Mesothelial cell of epicardium (in vitro differentiated cells): ENCODE results near the gene MAP3K15. TPM values are rescaled to one million over a fixed set of nuclear protein-coding genes. Genes with fewer than 3 reads are reported as not detected.
"Not testable (repeated sequence)": the region's sequence is repeated elsewhere in the genome, so short reads cannot be mapped to it uniquely, and the experiment has no call there.

ENCODE experiments used
- DNase-seq, 2 experiments: peaks; one replicate each; pipeline ENCODE4 v3.0.0; 2021; ENCODE audit warnings: low spot score in 2 of 2; ENCODE audit not compliant: unreplicated experiment in 2 of 2
- H3K27ac Mint-ChIP-seq: 2 replicates; pipeline ENCODE4 v1.8.0; 2021; ENCODE audit warnings: mixed read lengths
- H3K27me3 Mint-ChIP-seq: 2 replicates; pipeline ENCODE4 v1.8.0; 2021; ENCODE audit warnings: low read depth, mixed read lengths
- H3K36me3 Mint-ChIP-seq: 2 replicates; pipeline ENCODE4 v1.8.0; 2021; ENCODE audit warnings: mixed read lengths
- H3K4me1 Mint-ChIP-seq: 2 replicates; pipeline ENCODE4 v1.8.0; 2021; ENCODE audit warnings: mixed read lengths
- H3K4me3 Mint-ChIP-seq: 2 replicates; pipeline ENCODE4 v1.8.0; 2021; ENCODE audit warnings: mild to moderate bottlenecking, moderate library complexity, mixed read lengths
- H3K9me3 Mint-ChIP-seq: 2 replicates; pipeline ENCODE4 v1.8.0; 2021; ENCODE audit warnings: mixed read lengths
- total RNA-seq: library from RNA; stranded (reverse); gene quantifications from 3 replicates; pipeline ENCODE4 v1.2.1, GENCODE V29; 2021
- TF ChIP-seq, protein P1 (sequence below): fragments of 200-600 bp; sonication (generic); IDR thresholded peaks from one replicate; pipeline ENCODE4 v1.5.0; 2021; ENCODE audit warnings: antibody characterized with exemption; ENCODE audit not compliant: unreplicated experiment

The MAP3K15 gene
- total RNA-seq, 1 donor from 2014 or later = 1.4 TPM

DNA sequence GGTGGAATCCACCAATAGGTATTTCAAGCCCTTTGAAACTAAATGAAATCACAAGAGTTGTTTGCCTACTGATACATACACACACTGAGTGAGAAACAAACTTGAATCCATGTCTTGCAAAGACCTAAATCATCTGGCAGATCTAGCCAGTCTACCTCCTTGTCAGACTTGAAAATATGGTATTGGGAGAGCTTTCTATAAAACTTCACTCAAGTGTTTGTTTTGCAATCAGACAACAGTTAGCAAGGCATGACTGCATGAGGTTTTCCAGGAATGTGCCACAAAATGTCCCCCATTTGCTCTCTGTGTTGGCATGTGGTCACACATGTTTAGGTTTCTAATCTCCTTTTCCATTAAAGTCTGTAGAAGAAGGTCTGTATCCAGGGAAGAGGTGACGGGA lies 52.4 kb downstream of the MAP3K15 start:
- TF ChIP-seq, protein P1, sequence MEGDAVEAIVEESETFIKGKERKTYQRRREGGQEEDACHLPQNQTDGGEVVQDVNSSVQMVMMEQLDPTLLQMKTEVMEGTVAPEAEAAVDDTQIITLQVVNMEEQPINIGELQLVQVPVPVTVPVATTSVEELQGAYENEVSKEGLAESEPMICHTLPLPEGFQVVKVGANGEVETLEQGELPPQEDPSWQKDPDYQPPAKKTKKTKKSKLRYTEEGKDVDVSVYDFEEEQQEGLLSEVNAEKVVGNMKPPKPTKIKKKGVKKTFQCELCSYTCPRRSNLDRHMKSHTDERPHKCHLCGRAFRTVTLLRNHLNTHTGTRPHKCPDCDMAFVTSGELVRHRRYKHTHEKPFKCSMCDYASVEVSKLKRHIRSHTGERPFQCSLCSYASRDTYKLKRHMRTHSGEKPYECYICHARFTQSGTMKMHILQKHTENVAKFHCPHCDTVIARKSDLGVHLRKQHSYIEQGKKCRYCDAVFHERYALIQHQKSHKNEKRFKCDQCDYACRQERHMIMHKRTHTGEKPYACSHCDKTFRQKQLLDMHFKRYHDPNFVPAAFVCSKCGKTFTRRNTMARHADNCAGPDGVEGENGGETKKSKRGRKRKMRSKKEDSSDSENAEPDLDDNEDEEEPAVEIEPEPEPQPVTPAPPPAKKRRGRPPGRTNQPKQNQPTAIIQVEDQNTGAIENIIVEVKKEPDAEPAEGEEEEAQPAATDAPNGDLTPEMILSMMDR = no peak
- Mint-ChIP-seq H3K36me3 (no peaks in the 10 kb centered on the region), H3K4me3 (no peak overlapping the region), H3K9me3 (peaks cover 12% of the 10 kb centered on the region), H3K27ac (no peak overlapping the region), H3K4me1 (no peaks in the 10 kb centered on the region), H3K27me3 (no peaks in the 10 kb centered on the region)
- no peak for DNase-seq

DNA sequence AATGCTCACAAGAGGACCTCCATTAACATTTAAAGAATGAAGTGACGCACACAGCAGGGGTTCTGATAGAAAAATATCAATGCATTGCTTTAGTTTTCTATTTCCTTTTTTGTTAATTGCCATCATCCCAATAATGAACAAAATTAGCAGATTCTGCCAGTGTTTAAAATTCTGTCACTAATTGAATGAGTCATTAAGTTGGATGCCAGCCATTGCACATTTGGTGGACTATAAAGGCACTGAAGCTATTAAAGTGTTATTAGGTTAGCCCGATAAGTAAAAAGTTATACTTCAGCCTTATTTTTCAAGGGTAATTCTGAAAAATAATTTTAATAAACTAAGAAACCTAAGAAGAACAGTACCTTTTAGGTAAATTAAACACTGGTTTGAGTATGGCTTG lies 53.1 kb downstream of the MAP3K15 start:
- no peak overlapping the region for H3K4me3 Mint-ChIP-seq
- peaks cover 12% of the 10 kb centered on the region for H3K9me3 Mint-ChIP-seq
- no peaks in the 10 kb centered on the region for H3K4me1 Mint-ChIP-seq
- H3K27ac Mint-ChIP-seq = no peak overlapping the region
- no peak for DNase-seq
- no peaks in the 10 kb centered on the region for H3K27me3 Mint-ChIP-seq
- H3K36me3 Mint-ChIP-seq = no peaks in the 10 kb centered on the region
- TF ChIP-seq, protein P1 = no peak

DNA sequence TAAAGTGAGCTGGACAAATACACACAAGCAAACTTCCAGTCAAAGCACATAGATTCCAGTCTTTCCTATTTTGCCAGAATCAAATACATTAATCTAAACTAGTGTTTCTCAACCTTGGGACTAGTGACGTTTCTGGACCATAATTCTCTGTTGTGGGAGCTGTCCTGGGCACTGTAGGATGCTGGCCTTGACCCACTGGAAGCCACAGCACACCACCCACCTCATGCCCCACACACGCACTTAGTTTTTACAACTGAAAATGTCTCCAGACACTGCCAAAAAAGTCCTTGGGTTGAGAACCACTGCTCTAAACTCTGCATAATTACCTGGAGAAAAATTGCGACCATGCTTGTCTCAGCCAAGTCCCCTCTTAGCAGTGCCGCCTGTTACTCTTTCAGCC lies 57.6 kb downstream of the MAP3K15 start:
- Mint-ChIP-seq H3K4me3 (no peak overlapping the region), H3K27me3 (no peaks in the 10 kb centered on the region), H3K27ac (no peak overlapping the region), H3K9me3 (peaks cover 8% of the 10 kb centered on the region), H3K4me1 (no peaks in the 10 kb centered on the region), H3K36me3 (no peaks in the 10 kb centered on the region)
- no peak for DNase-seq
- TF ChIP-seq, protein P1 = no peak

DNA sequence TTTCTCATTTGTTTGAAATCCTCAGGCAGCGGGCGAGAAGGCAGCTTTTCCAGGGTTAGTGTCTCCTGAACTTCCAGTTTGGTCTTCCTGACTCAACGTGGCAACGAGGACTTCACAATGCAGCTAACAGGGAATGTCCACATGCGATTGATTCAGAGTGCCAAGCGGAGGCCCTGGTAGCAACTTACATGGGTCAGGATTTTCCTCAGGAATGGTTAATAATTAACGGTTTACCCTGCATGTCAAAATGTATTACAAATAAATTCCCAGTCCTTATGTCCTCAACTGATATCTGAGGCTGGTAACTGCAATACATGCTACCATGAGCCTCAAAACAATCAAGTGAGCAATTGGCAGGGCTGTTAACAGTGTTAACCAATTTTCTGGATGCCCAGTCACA lies 67.2 kb downstream of the MAP3K15 start:
- no peak overlapping the region for H3K27ac Mint-ChIP-seq
- no peak for DNase-seq
- no peaks in the 10 kb centered on the region for H3K4me1 Mint-ChIP-seq
- H3K4me3 Mint-ChIP-seq = no peak overlapping the region
- H3K9me3 Mint-ChIP-seq = peaks cover 29% of the 10 kb centered on the region
- H3K27me3 Mint-ChIP-seq = peaks cover 3% of the 10 kb centered on the region
- no peaks in the 10 kb centered on the region for H3K36me3 Mint-ChIP-seq
- TF ChIP-seq, protein P1 = no peak

DNA sequence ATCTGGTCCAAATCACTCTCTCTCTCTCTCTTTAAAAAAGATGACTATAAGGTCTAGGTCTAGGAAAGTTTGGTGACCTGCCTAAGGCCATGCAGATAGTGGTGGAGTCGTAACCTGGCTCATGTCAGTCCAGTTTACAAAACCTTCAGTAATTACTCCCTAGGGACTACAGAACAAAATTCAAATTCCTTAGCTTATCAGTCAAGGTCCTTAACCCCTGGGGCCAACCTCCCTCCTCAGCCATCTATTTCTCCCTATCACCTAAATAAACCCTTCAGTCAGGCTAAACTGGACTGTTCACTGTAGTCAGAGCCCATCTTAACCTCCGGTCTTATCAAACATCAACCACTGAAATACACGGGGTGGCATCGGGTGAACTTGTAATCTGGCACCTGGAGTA lies 68.9 kb downstream of the MAP3K15 start:
- TF ChIP-seq, protein P1 = no peak
- Mint-ChIP-seq H3K4me1 (no peaks in the 10 kb centered on the region), H3K36me3 (no peaks in the 10 kb centered on the region), H3K4me3 (no peak overlapping the region), H3K27me3 (peaks cover 3% of the 10 kb centered on the region), H3K27ac (no peak overlapping the region), H3K9me3 (peaks cover 26% of the 10 kb centered on the region)
- no peak for DNase-seq

DNA sequence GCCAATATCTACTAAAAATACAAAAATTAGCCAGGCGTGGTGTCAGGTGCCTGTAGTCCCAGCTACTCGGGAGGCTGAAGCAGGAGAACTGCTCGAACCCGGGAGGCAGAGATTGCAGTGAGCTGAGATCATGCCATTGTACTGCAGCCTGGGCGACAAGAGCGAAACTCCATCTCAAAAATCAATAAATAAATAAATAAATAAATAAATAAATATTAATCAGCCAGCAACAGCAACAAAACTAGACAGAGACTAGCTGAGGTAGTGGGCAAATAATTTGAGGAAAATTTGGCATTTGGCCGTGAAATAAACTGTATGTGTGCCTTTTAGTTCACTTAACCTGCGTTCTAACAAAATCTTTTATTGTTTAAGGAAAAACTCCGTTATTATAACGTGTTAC lies 69.5 kb downstream of the MAP3K15 start:
- not testable (repeated sequence) for H3K27me3 Mint-ChIP-seq, DNase-seq, H3K4me1 Mint-ChIP-seq, H3K36me3 Mint-ChIP-seq, H3K27ac Mint-ChIP-seq, H3K4me3 Mint-ChIP-seq
- peaks cover 29% of the 10 kb centered on the region for H3K9me3 Mint-ChIP-seq
